Trophoblast cell (in vitro differentiated cells and primary cell): ENCODE measurements around the gene LDLRAD4.

ENCODE experiments used
- DNase-seq, 2 donors: peaks; one replicate each; pipeline ENCODE4 v3.0.0-alpha.2; 2016
- H2AFZ ChIP-seq: 2 replicates; pipeline ENCODE4 v1.6.1; 2013; ENCODE audit warnings: low read length, moderate library complexity, mild to moderate bottlenecking; ENCODE audit not compliant: insufficient read depth, poor library complexity
- H2AK5ac ChIP-seq: 2 replicates; pipeline ENCODE4 v1.6.1; 2013; ENCODE audit warnings: mild to moderate bottlenecking, low read length
- H2BK120ac ChIP-seq: 2 replicates; pipeline ENCODE4 v1.6.1; 2013; ENCODE audit warnings: low read length, mild to moderate bottlenecking, moderate library complexity; ENCODE audit not compliant: insufficient read depth, poor library complexity
- H2BK12ac ChIP-seq: 2 replicates; pipeline ENCODE4 v1.6.1; 2013; ENCODE audit warnings: mild to moderate bottlenecking, low read length, moderate library complexity
- H2BK5ac ChIP-seq: 2 replicates; pipeline ENCODE4 v1.6.1; 2013; ENCODE audit warnings: low read length, low read depth, moderate library complexity, mild to moderate bottlenecking; ENCODE audit not compliant: poor library complexity
- H3K14ac ChIP-seq: 2 replicates; pipeline ENCODE4 v1.6.1; 2013; ENCODE audit warnings: mild to moderate bottlenecking, low read length
- H3K18ac ChIP-seq: 2 replicates; pipeline ENCODE4 v1.6.1; 2013; ENCODE audit warnings: mild to moderate bottlenecking, low read length
- H3K23ac ChIP-seq: 2 replicates; pipeline ENCODE4 v1.6.1; 2013; ENCODE audit warnings: low read length
- H3K27ac ChIP-seq: 2 replicates; pipeline ENCODE4 v1.5.1; 2013; ENCODE audit warnings: low read depth, mild to moderate bottlenecking, inconsistent platforms, low read length, moderate library complexity
- H3K27me3 ChIP-seq: 2 replicates; pipeline ENCODE4 v1.6.1; 2013; ENCODE audit warnings: inconsistent platforms, mild to moderate bottlenecking, low read length, moderate library complexity; ENCODE audit not compliant: insufficient read depth
- H3K36me3 ChIP-seq, 2 experiments: 1 replicate in 1 of 2; 2 replicates in 1 of 2; pipeline ENCODE4 v1.6.1; 2013; ENCODE audit warnings: low read length in 2 of 2, mild to moderate bottlenecking in 2 of 2, moderate library complexity in 1 of 2; ENCODE audit not compliant: insufficient read depth in 2 of 2, control insufficient read depth in 1 of 2
- H3K4ac ChIP-seq: 2 replicates; pipeline ENCODE4 v1.6.1; 2013; ENCODE audit warnings: low read depth, mild to moderate bottlenecking, low read length, moderate library complexity
- H3K4me1 ChIP-seq, 2 experiments: 1 replicate in 1 of 2; 2 replicates in 1 of 2; pipeline ENCODE4 v1.6.1; 2013; ENCODE audit warnings: low read length in 2 of 2, mild to moderate bottlenecking in 2 of 2, moderate library complexity in 1 of 2; ENCODE audit not compliant: insufficient read depth in 2 of 2, control insufficient read depth in 1 of 2
- H3K4me2 ChIP-seq: 2 replicates; pipeline ENCODE4 v1.6.1; 2013; ENCODE audit warnings: inconsistent platforms, mild to moderate bottlenecking, low read length, moderate library complexity
- H3K4me3 ChIP-seq: 2 replicates; pipeline ENCODE4 v1.5.1; 2013; ENCODE audit warnings: mild to moderate bottlenecking, low read depth, low read length, inconsistent platforms
- H3K79me1 ChIP-seq: one replicate; pipeline ENCODE4 v1.6.1; 2013; ENCODE audit warnings: low read length
- H3K79me2 ChIP-seq: 2 replicates; pipeline ENCODE4 v1.6.1; 2013; ENCODE audit warnings: low read length, mild to moderate bottlenecking; ENCODE audit not compliant: control insufficient read depth, insufficient read depth, poor library complexity
- H3K9ac ChIP-seq: 2 replicates; pipeline ENCODE4 v1.6.1; 2013; ENCODE audit warnings: mild to moderate bottlenecking, low read length
- H3K9me3 ChIP-seq: 2 replicates; pipeline ENCODE4 v1.6.1; 2013; ENCODE audit warnings: low read depth, mild to moderate bottlenecking, control low read depth, inconsistent platforms, low read length; ENCODE audit not compliant: insufficient read depth
- H4K12ac ChIP-seq: 2 replicates; pipeline ENCODE4 v1.6.1; 2013; ENCODE audit warnings: low read depth, mild to moderate bottlenecking, low read length, moderate library complexity
- H4K8ac ChIP-seq: 2 replicates; pipeline ENCODE4 v1.6.1; 2013; ENCODE audit warnings: low read depth, mild to moderate bottlenecking, low read length, moderate library complexity
- H4K91ac ChIP-seq: one replicate; pipeline ENCODE4 v1.6.1; 2013; ENCODE audit warnings: low read depth, mild to moderate bottlenecking, low read length, moderate library complexity
- WGBS: extraction: QIAGEN DNeasy Blood & Tissue Kit; methylation state at CpG from one replicate; pipeline ENCODE4 v1.1.7; 2013; ENCODE audit warnings: missing lambda C conversion rate; ENCODE audit not compliant: insufficient read length, insufficient coverage; ENCODE audit errors: extremely low coverage; 5-methylcytosine and 5-hydroxymethylcytosine counted together

The LDLRAD4 gene

GRCh38 chr18:13583576-13584550 lies 365.3 kb downstream of the LDLRAD4 start:
- no CpG with 5 or more reads among the region's 27 CpGs for WGBS
- H3K23ac ChIP-seq, result no peak overlapping the region
- H4K91ac ChIP-seq, result no peak overlapping the region
- H3K4me2 ChIP-seq, result no peak overlapping the region
- H2AFZ ChIP-seq, result no peak overlapping the region
- H3K4ac ChIP-seq, result no peak overlapping the region
- H2BK120ac ChIP-seq, result no peak overlapping the region
- no peak overlapping the region for H4K12ac ChIP-seq
- H2BK12ac ChIP-seq, result no peak overlapping the region
- no peaks in the 10 kb centered on the region for H3K27me3 ChIP-seq
- H3K36me3 ChIP-seq, result no peaks in the 10 kb centered on the region
- no peaks in the 10 kb centered on the region for H3K79me2 ChIP-seq
- no peaks in the 10 kb centered on the region for H3K79me1 ChIP-seq
- no peak overlapping the region for H3K9ac ChIP-seq
- no peak overlapping the region for H3K4me3 ChIP-seq
- H3K14ac ChIP-seq, result no peak overlapping the region
- no peaks in the 10 kb centered on the region for H3K4me1 ChIP-seq
- H2BK5ac ChIP-seq, result no peak overlapping the region
- no peak for DNase-seq
- H3K18ac ChIP-seq, result no peak overlapping the region
- peaks cover 1% of the 10 kb centered on the region for H3K9me3 ChIP-seq
- no peak overlapping the region for H3K27ac ChIP-seq
- no peak overlapping the region for H4K8ac ChIP-seq
- H2AK5ac ChIP-seq, result no peak overlapping the region

GRCh38 chr18:13584825-13585224 lies 366.3 kb downstream of the LDLRAD4 start:
- H2BK5ac ChIP-seq, result no peak overlapping the region

GRCh38 chr18:13585379-13586153 lies 367.0 kb downstream of the LDLRAD4 start:
- H2BK5ac ChIP-seq, result no peak overlapping the region
- H3K79me1 ChIP-seq, result no peaks in the 10 kb centered on the region
- no peak overlapping the region for H4K8ac ChIP-seq
- no peak overlapping the region for H3K27ac ChIP-seq
- H3K9ac ChIP-seq, result no peak overlapping the region
- no peak overlapping the region for H2AFZ ChIP-seq
- peaks cover 3% of the 10 kb centered on the region for H3K9me3 ChIP-seq
- no peak overlapping the region for H3K14ac ChIP-seq
- H3K4me3 ChIP-seq, result no peak overlapping the region
- no peak overlapping the region for H3K4ac ChIP-seq
- no CpG with 5 or more reads among the region's 4 CpGs for WGBS
- H2AK5ac ChIP-seq, result no peak overlapping the region
- H3K36me3 ChIP-seq, result no peaks in the 10 kb centered on the region
- H3K79me2 ChIP-seq, result no peaks in the 10 kb centered on the region
- DNase-seq, result no peak
- H3K4me2 ChIP-seq, result no peak overlapping the region
- H4K12ac ChIP-seq, result no peak overlapping the region
- no peaks in the 10 kb centered on the region for H3K4me1 ChIP-seq
- no peak overlapping the region for H2BK120ac ChIP-seq
- no peak overlapping the region for H3K23ac ChIP-seq
- H2BK12ac ChIP-seq, result no peak overlapping the region
- H3K18ac ChIP-seq, result no peak overlapping the region
- H4K91ac ChIP-seq, result no peak overlapping the region
- no peaks in the 10 kb centered on the region for H3K27me3 ChIP-seq

More at GRCh38 chr18:13584825-13585224, 366.3 kb downstream of the LDLRAD4 start:
- Histone ChIP-seq H3K9ac (no peak overlapping the region), H4K12ac (no peak overlapping the region), H3K4me2 (no peak overlapping the region), H3K79me2 (no peaks in the 10 kb centered on the region), H2BK120ac (no peak overlapping the region), H3K36me3 (no peaks in the 10 kb centered on the region), H4K91ac (no peak overlapping the region), H3K4me3 (no peak overlapping the region), H3K27ac (no peak overlapping the region), H3K18ac (no peak overlapping the region), H3K4me1 (no peaks in the 10 kb centered on the region), H3K23ac (no peak overlapping the region), H3K79me1 (no peaks in the 10 kb centered on the region), H4K8ac (no peak overlapping the region), H3K27me3 (no peaks in the 10 kb centered on the region), H2AFZ (no peak overlapping the region), H2BK12ac (no peak overlapping the region), H3K4ac (no peak overlapping the region), H3K14ac (no peak overlapping the region), H2AK5ac (no peak overlapping the region), H3K9me3 (peaks cover 2% of the 10 kb centered on the region)
- no CpG with 5 or more reads among the region's 11 CpGs for WGBS
- no peak for DNase-seq

GRCh38 chr18:13587001-13587400 lies 368.4 kb downstream of the LDLRAD4 start:
- Histone ChIP-seq H3K79me2 (no peaks in the 10 kb centered on the region), H4K91ac (no peak overlapping the region), H2BK12ac (no peak overlapping the region), H3K4me3 (no peak overlapping the region), H3K23ac (no peak overlapping the region), H2AK5ac (no peak overlapping the region), H4K8ac (no peak overlapping the region), H3K4me2 (no peak overlapping the region), H4K12ac (no peak overlapping the region), H3K18ac (no peak overlapping the region), H2BK120ac (no peak overlapping the region), H3K9me3 (peaks cover 3% of the 10 kb centered on the region), H2AFZ (no peak overlapping the region), H3K14ac (no peak overlapping the region), H2BK5ac (no peak overlapping the region), H3K9ac (no peak overlapping the region), H3K27ac (no peak overlapping the region), H3K36me3 (no peaks in the 10 kb centered on the region), H3K27me3 (no peaks in the 10 kb centered on the region), H3K4ac (no peak overlapping the region), H3K79me1 (no peaks in the 10 kb centered on the region), H3K4me1 (no peaks in the 10 kb centered on the region)
- no CpG with 5 or more reads among the region's 1 CpG for WGBS
- no peak for DNase-seq
